ENCODE results near the gene NOC4L. TPM values are rescaled to one million over a fixed set of nuclear protein-coding genes. Genes with fewer than 3 reads are reported as not detected.

NOC4L gene
- total RNA-seq, 1 experiment from 2014 or later, result 36.5 TPM

DNA sequence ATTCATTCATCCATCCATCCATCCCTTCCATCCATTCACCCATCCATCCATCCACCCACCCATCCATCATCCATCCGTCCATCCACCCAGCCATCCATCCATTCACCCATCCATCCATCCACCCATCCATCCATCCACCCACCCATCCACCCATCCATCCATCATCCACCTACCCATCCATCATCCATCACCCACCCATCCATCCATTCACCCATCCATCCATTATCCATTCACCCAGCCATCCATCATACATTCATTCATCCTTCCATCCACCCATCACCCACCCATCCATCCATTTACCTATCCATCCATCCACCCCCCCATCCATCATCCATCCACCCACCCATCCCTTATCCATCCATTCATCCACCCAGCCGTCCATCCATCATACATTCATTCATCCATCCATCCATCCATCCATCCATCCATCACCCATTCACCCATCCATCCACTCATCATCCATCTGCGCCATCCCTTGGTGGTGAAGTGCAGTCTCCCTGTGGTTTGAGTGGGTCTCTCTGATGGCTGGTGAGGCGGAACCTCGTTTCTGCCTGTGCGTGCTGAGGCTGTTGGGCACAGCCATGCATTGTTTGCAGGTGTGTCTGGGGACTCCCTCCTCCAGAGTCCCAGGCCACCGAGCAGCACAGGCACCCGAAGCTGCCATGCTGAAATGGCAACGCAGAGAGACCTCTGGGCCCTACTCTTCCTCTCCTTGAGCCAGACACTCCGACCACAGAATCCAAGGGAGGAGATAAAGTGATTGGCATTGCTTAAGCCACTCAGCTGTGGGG, 22.7 kb downstream of the NOC4L start:
- no peak for TF ChIP-seq CTCF (conservative IDR thresholded peaks at IDR 0.05)
- Histone ChIP-seq H3K4ac (ENCODE audit: low read depth, low read length) (no peak overlapping the region), H3K23me2 (ENCODE audit: insufficient read length, low read depth, low read length, poor library complexity, severe bottlenecking) (no peaks in the 10 kb centered on the region), H3K4me1 (ENCODE audit: insufficient read depth, low read length) (no peaks in the 10 kb centered on the region), H3K27me3 (ENCODE audit: insufficient read depth, low read length) (no peaks in the 10 kb centered on the region; the same call in 1 of the 2 replicates), H3K56ac (ENCODE audit: insufficient read length, low read depth, low read length) (no peak overlapping the region), H3K79me1 (ENCODE audit: insufficient read depth, low read depth, low read length, poor library complexity, severe bottlenecking) (no peaks in the 10 kb centered on the region), H4K91ac (ENCODE audit: insufficient read length, low read depth, low read length) (no peak overlapping the region), H2AK5ac (ENCODE audit: insufficient read length, low read length) (no peak overlapping the region), H2BK15ac (ENCODE audit: low read depth, low read length) (no peak overlapping the region), H2BK20ac (ENCODE audit: low read depth, low read length, poor library complexity, severe bottlenecking) (no peak overlapping the region), H4K5ac (ENCODE audit: insufficient read length, low read depth, low read length) (no peak overlapping the region), H2BK12ac (ENCODE audit: insufficient read length, low read depth, low read length) (no peak overlapping the region), H2BK120ac (ENCODE audit: low read depth, low read length, poor library complexity, severe bottlenecking) (no peak overlapping the region), H3K4me2 (ENCODE audit: insufficient read depth, insufficient read length, low read length) (no peak overlapping the region), H4K20me1 (ENCODE audit: control insufficient read depth, insufficient read depth, insufficient read length) (no peaks in the 10 kb centered on the region), H4K8ac (replicated peaks; ENCODE audit: insufficient read length, low read depth, low read length) (no peak overlapping the region), H3K18ac (ENCODE audit: insufficient read length, low read depth, low read length) (no peak overlapping the region), H3K79me2 (ENCODE audit: insufficient read depth, low read length) (no peaks in the 10 kb centered on the region), H2BK5ac (ENCODE audit: insufficient read length, low read length) (no peak overlapping the region), H3K14ac (ENCODE audit: insufficient read depth, low read length) (no peak overlapping the region), H3K23ac (ENCODE audit: insufficient read length, low read depth, low read length) (no peak overlapping the region), H2AFZ (ENCODE audit: low read length) (no peak overlapping the region), H3K9ac (ENCODE audit: extremely low read depth, insufficient read length, low read length) (no peak overlapping the region), H3K9me3 (ENCODE audit: control insufficient read depth, low read depth, low read length) (no peaks in the 10 kb centered on the region), H3T11ph (ENCODE audit: low read length) (no peak overlapping the region), H3K27ac (ENCODE audit: insufficient read length, low read depth, low read length) (no peak overlapping the region)
- Mint-ChIP-seq H3K4me1 (0 out of 4 replicates have a peak, but pooled peaks cover 0 to 2% of the 10 kb centered on the region in 2 experiments), H3K27me3 (ENCODE audit: low read depth) (peaks cover 64% of the 10 kb centered on the region), H3K27ac (no peak overlapping the region), H3K36me3 (ENCODE audit: insufficient read depth in 1 of 3, low read depth in 3 of 3) (peaks cover 0 to 6% (median 0%) of the 10 kb centered on the region in 3 experiments; a peak in 1 of 7 replicates), H3K4me3 (no peak overlapping the region), H3K9me3 (peaks cover 9 to 13% of the 10 kb centered on the region in 2 experiments; a peak in 4 of 5 replicates)
- no peak for DNase-seq
- WGBS (ENCODE audit: extremely low coverage, insufficient read length, low lambda C conversion rate), result 100% methylated on average over 1 of the region's 10 CpGs
